ENCODE data around the gene GFRA1. TPM values are rescaled to one million over a fixed set of nuclear protein-coding genes. Genes with fewer than 3 reads are reported as not detected.

GFRA1 gene
- total and polyA plus RNA-seq, 2 of the 8 experiments (the other 6 are each of a cell fraction or from before 2014, with no cell fraction given), result 1.1 to 2.0 TPM

- H3K36me3 ChIP-seq (ENCODE audit: control insufficient read depth in 2 of 4, insufficient read depth in 4 of 4, low read length in 3 of 4), result no peaks in the 10 kb centered on the region
- ChIA-PET CTCF (ENCODE audit: partially characterized antibody) (interaction anchor here (1.0 to 1.5 kb wide), 5 partner anchors 9 to 28 kb away, joined by 3 to 4 read pairs (median 3); no protein-coding TSS in a partner anchor), POLR2A (ENCODE audit: partially characterized antibody) (no interaction called here)
- H3K79me2 ChIP-seq (ENCODE audit: control insufficient read depth in 1 of 2, insufficient read depth in 2 of 2, low read length in 2 of 2), result no peaks in the 10 kb centered on the region
- H2BK20ac ChIP-seq (ENCODE audit: low read length), result no peak overlapping the region
- H3K56ac ChIP-seq (replicated peaks; ENCODE audit: insufficient read length, low read depth, low read length), result no peak overlapping the region
- H2BK120ac ChIP-seq (replicated peaks; ENCODE audit: low read depth, low read length), result no peak overlapping the region
- no peak overlapping the region for H3K4me2 ChIP-seq (ENCODE audit: insufficient read depth in 1 of 2, low read depth in 2 of 2, low read length in 2 of 2)
- H3K23me2 ChIP-seq (ENCODE audit: low read depth, low read length), result no peaks in the 10 kb centered on the region
- peaks cover 0 to 9% (median 1%) of the 10 kb centered on the region in 4 experiments; a peak in 2 of 7 replicates for H3K4me1 ChIP-seq (replicated peaks in 1 of 4; ENCODE audit: control insufficient read depth in 3 of 4, insufficient read depth in 4 of 4, low read length in 3 of 4)
- no peak overlapping the region for H3K14ac ChIP-seq (ENCODE audit: insufficient read length)
- H2BK5ac ChIP-seq (ENCODE audit: low read depth, low read length), result no peak overlapping the region
- H2AFZ ChIP-seq (ENCODE audit: low read length), result no peak overlapping the region
- no peak overlapping the region for H3K4me3 ChIP-seq (ENCODE audit: extremely low read depth in 1 of 4, insufficient read depth in 2 of 4, low read depth in 3 of 4, low read length in 4 of 4)
- DNase-seq (ENCODE audit: low read depth in 1 of 2, low spot score in 2 of 2) (no peak), FAIRE-seq (no peak)
- no peaks in the 10 kb centered on the region for H3K27me3 ChIP-seq (replicated peaks in 1 of 4; ENCODE audit: control insufficient read depth in 3 of 4, extremely low read depth in 1 of 4, insufficient read depth in 3 of 4, low read length in 3 of 4)
- no peak overlapping the region for H2AK5ac ChIP-seq (ENCODE audit: low read depth, low read length)
- H3K23ac ChIP-seq (ENCODE audit: insufficient read length), result no peak overlapping the region
- H3K9ac ChIP-seq (replicated peaks in 1 of 4; ENCODE audit: extremely low read depth in 1 of 4, low read depth in 3 of 4, low read length in 3 of 4), result no peak overlapping the region
- no peak overlapping the region for H4K8ac ChIP-seq (ENCODE audit: extremely low read depth, insufficient read depth, low read length)
- H4K5ac ChIP-seq (ENCODE audit: insufficient read length, low read depth, low read length), result no peak overlapping the region
- H3K18ac ChIP-seq (ENCODE audit: extremely low read depth, low read length), result no peak overlapping the region
- no peak overlapping the region for H2BK15ac ChIP-seq (ENCODE audit: low read length)
- no peaks in the 10 kb centered on the region for H4K20me1 ChIP-seq (replicated peaks in 1 of 2; ENCODE audit: control insufficient read depth in 1 of 2, insufficient read depth in 2 of 2, low read length in 2 of 2)
- H2BK12ac ChIP-seq (ENCODE audit: low read depth, low read length), result no peak overlapping the region
- H3K4ac ChIP-seq (replicated peaks; ENCODE audit: insufficient read length, low read depth, low read length), result no peak overlapping the region
- 93% methylated on average over 7 of the region's 7 CpGs; no CpG with 5 or more reads in 1 of the 2 experiments for WGBS, 2 experiments (ENCODE audit: extremely low coverage in 1 of 2, insufficient coverage in 1 of 2, insufficient read length in 1 of 2, insufficient replicate concordance in 2 of 2, low coverage in 1 of 2, low lambda C conversion rate in 2 of 2, missing lambda C conversion rate in 1 of 2)
- H3K27ac ChIP-seq (ENCODE audit: low read depth, low read length), result no peak overlapping the region
- no peaks in the 10 kb centered on the region for H3K79me1 ChIP-seq (ENCODE audit: low read depth, low read length)
- no peak overlapping the region for H4K91ac ChIP-seq (replicated peaks; ENCODE audit: insufficient read length, low read length)
- H3K9me3 ChIP-seq (ENCODE audit: insufficient read depth in 2 of 2, low read depth in 1 of 2, low read length in 1 of 2), result no peaks in the 10 kb centered on the region
- TF ChIP-seq SUZ12 (IDR thresholded peaks at IDR 0.05; ENCODE audit: low read length) (no peak), TCF12 (IDR thresholded peaks at IDR 0.05; ENCODE audit: low read depth, low read length) (no peak), BACH1 (IDR thresholded peaks at IDR 0.05; ENCODE audit: low read length) (no peak), CTCF (IDR thresholded peaks at IDR 0.05; ENCODE audit: control extremely low read depth in 1 of 3, insufficient read depth in 1 of 3, low read depth in 1 of 3, low read length in 3 of 3) (no peak), GABPA (IDR thresholded peaks at IDR 0.05; ENCODE audit: borderline replicate concordance, insufficient read depth, low read length) (no peak), MAFK (IDR thresholded peaks at IDR 0.05; ENCODE audit: low read depth, low read length) (no peak), PHF8 (conservative IDR thresholded peaks at IDR 0.05; ENCODE audit: low read depth, low read length) (no peak), CBX8 (IDR thresholded peaks at IDR 0.05; ENCODE audit: borderline replicate concordance, low read depth, low read length) (no peak), BRCA1 (IDR thresholded peaks at IDR 0.05; ENCODE audit: low read depth, low read length) (no peak), MAX (IDR thresholded peaks at IDR 0.05) (no peak), ATF3 (IDR thresholded peaks at IDR 0.05; ENCODE audit: insufficient read depth, low read depth, low read length) (no peak)
Observed at GRCh38 chr10:116059320-116059719, 213.7 kb downstream of the GFRA1 start.
